ENCODE data around the gene TTLL5. TPM values are rescaled to one million over a fixed set of nuclear protein-coding genes. Genes with fewer than 3 reads are reported as not detected.

Gene TTLL5
- total RNA-seq, 4 donors from 2014 or later, result 32.4 to 183 (median 40.6) TPM

GRCh38 chr14:75877884-75878283, 216.8 kb downstream of the TTLL5 start:
- intact Hi-C loops (cut with DNase I; ENCODE audit: low total_unique reads), result no loop called here
- H3K4me3 ChIP-seq, result no peak overlapping the region
- DNase-seq, result no peak
- no peaks in the 10 kb centered on the region for H3K4me1 ChIP-seq
- TF ChIP-seq, protein P1, sequence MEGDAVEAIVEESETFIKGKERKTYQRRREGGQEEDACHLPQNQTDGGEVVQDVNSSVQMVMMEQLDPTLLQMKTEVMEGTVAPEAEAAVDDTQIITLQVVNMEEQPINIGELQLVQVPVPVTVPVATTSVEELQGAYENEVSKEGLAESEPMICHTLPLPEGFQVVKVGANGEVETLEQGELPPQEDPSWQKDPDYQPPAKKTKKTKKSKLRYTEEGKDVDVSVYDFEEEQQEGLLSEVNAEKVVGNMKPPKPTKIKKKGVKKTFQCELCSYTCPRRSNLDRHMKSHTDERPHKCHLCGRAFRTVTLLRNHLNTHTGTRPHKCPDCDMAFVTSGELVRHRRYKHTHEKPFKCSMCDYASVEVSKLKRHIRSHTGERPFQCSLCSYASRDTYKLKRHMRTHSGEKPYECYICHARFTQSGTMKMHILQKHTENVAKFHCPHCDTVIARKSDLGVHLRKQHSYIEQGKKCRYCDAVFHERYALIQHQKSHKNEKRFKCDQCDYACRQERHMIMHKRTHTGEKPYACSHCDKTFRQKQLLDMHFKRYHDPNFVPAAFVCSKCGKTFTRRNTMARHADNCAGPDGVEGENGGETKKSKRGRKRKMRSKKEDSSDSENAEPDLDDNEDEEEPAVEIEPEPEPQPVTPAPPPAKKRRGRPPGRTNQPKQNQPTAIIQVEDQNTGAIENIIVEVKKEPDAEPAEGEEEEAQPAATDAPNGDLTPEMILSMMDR (IDR thresholded peaks at IDR 0.05), result no peak
- TF ChIP-seq POLR2A (IDR thresholded peaks at IDR 0.05), result no peak
- no peaks in the 10 kb centered on the region for H3K27me3 ChIP-seq
- no peak overlapping the region for H3K27ac ChIP-seq
- H3K36me3 ChIP-seq, result no peaks in the 10 kb centered on the region
- no peaks in the 10 kb centered on the region for H3K9me3 ChIP-seq

- Histone ChIP-seq H3K27me3 (no peaks in the 10 kb centered on the region), H3K9me3 (no peaks in the 10 kb centered on the region), H3K4me3 (no peak overlapping the region), H3K4me1 (no peaks in the 10 kb centered on the region), H3K36me3 (no peaks in the 10 kb centered on the region), H3K27ac (no peak overlapping the region)
- DNase-seq, result no peak
- intact Hi-C loops (cut with DNase I; ENCODE audit: low total_unique reads), result no loop called here
- no peak for TF ChIP-seq POLR2A (IDR thresholded peaks at IDR 0.05)
- TF ChIP-seq, protein P1 (IDR thresholded peaks at IDR 0.05), result no peak
Observed at GRCh38 chr14:75879031-75879430, 218.0 kb downstream of the TTLL5 start.

GRCh38 chr14:75880512-75880911, 219.5 kb downstream of the TTLL5 start:
- Histone ChIP-seq H3K9me3 (no peaks in the 10 kb centered on the region), H3K27me3 (no peaks in the 10 kb centered on the region), H3K36me3 (no peaks in the 10 kb centered on the region), H3K4me3 (no peak overlapping the region), H3K27ac (no peak overlapping the region), H3K4me1 (no peaks in the 10 kb centered on the region)
- intact Hi-C loops (cut with DNase I; ENCODE audit: low total_unique reads), result no loop called here
- DNase-seq, result no peak
- no peak for TF ChIP-seq POLR2A (IDR thresholded peaks at IDR 0.05)
- TF ChIP-seq, protein P1 (IDR thresholded peaks at IDR 0.05), result no peak

- no peak overlapping the region for H3K4me3 ChIP-seq
- no peak overlapping the region for H3K27ac ChIP-seq
- no peaks in the 10 kb centered on the region for H3K36me3 ChIP-seq
- DNase-seq, result no peak
- intact Hi-C loops (cut with DNase I; ENCODE audit: low total_unique reads), result no loop called here
- TF ChIP-seq, protein P1 (IDR thresholded peaks at IDR 0.05), result no peak
- TF ChIP-seq POLR2A (IDR thresholded peaks at IDR 0.05), result no peak
- H3K9me3 ChIP-seq, result no peaks in the 10 kb centered on the region
- no peaks in the 10 kb centered on the region for H3K4me1 ChIP-seq
- no peaks in the 10 kb centered on the region for H3K27me3 ChIP-seq
Observed at GRCh38 chr14:75881994-75882393, 220.9 kb downstream of the TTLL5 start.

GRCh38 chr14:75884198-75884611, 223.2 kb downstream of the TTLL5 start:
- DNase-seq, result no peak
- TF ChIP-seq, protein P1 (IDR thresholded peaks at IDR 0.05), result no peak
- no peak for TF ChIP-seq POLR2A (IDR thresholded peaks at IDR 0.05)
- Histone ChIP-seq H3K4me1 (no peaks in the 10 kb centered on the region), H3K4me3 (no peak overlapping the region), H3K27ac (peak overlapping the region in 1 of 2 donors; percentile 15), H3K27me3 (no peaks in the 10 kb centered on the region), H3K36me3 (no peaks in the 10 kb centered on the region), H3K9me3 (no peaks in the 10 kb centered on the region)
- intact Hi-C loops (cut with DNase I; ENCODE audit: low total_unique reads), result no loop called here
